Inflammatory macrophage (primary cell): Measurements from ENCODE around the gene CDK5RAP2.
A peak's percentile ranks its signal among the peaks of the same experiment; 100 is the strongest.

ENCODE experiments used
- DNase-seq, 2 donors: peaks; one replicate each; pipeline ENCODE4 v3.0.0-alpha.2; 2020 to 2022

The CDK5RAP2 gene

GRCh38 chr9:120378680-120379079, 201.3 kb downstream of the CDK5RAP2 start:
- no peak for DNase-seq

DNA sequence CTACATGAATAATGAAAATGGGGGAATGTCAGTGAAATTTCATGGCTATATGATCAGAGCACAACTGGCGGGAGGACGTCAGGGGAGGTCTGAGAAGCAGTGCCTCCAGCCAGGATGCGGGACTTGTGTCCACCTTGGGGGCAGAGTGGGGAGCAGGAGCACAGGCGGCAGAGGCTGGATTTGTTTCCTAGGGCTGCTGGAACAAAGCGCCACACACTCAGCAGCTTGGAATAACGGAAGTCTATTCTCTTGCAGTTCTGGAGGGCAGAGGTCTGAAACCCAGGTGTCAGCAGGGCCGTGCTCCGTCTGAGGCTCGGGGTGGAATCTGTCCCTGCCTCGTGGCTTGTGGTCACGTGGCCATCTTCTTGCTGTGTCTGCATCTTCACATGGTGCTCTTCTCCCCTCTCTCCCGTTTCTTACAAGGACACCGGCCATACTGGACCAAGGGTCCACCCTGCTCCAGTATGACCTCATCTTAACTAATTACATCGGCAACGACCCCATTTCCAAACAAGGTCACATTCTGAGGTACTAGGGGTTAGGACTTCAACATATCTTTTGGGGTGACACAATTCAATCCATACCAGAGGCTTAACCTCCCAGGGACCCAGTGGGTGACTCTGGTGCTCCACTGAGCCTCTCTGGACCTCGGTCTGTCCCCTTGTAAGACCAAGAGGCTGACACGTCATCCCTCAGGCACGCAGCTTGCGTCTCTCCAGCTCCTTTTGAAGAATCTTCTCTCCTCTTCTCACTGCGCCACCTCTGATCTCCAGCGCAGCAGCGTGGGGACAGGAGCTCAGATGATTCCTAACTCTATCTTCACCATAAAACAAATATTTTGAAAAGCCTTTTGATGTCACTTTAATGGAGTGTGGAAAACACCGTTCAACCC, 202.5 kb downstream of the CDK5RAP2 start:
- DNase-seq = no peak

GRCh38 chr9:120376101-120376500, 203.9 kb downstream of the CDK5RAP2 start:
- no peak for DNase-seq

DNA sequence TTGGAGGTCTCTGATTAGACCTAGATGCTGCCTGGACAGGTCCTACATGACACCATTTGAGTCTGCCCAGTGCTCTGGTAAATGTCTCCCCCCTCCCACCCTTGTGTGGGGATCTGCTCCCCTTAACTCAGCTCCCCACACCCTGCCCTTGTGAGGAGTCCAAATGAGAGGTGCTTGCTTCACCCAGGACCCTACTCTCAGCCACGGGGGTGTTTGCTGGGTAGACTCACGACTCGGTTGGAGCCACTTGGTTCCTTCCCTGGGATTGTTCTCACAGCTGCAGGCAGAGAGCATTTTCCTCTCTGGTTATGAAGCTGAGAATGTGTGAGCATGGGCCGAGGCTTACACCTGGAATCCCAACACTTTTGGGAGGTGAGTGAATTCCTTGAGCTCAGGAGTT, 204.7 kb downstream of the CDK5RAP2 start:
- no peak for DNase-seq

DNA sequence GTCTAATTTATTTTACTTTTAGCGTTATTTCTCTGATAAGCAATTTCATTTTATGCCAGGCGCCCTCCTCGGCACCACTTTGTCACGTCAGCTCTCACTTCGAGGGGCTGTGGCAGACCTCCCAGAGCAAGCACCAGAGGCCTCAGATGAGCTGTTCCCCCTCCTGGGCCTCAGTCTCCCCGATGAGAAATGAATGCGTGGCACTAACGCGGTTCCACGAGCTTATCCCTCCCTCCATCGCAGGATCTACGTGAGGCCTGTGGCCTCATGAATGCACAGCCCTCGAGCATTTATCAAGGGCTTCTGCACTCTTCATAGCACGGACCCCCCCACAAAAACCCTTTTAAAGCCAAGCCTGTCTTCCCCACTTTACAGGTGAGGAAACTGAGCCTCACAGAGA, 205.2 kb downstream of the CDK5RAP2 start:
- DNase-seq = no peak

DNA sequence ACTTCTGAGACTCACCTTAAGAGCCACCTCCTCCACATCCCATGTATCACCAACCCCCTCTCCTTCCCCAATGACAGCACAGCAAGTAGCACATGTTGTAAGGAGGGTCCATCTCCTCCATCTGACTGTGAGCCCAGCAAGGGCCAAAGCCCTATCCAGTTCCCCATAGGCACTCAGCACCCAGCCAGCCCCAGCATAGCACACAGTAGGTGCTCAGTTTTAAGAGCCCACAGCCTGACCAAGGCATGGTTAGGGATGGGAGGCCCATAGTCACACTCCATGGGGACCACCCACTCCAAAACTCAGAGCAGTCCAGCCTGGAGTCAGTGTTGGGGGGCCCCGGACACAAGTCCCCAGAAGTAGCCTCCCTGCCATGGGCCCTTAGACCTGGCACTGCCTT, 205.7 kb downstream of the CDK5RAP2 start:
- no peak for DNase-seq

- DNase-seq = no peak
These were observed 207.9 kb downstream of the CDK5RAP2 start for GRCh38 chr9:120372040-120372439.

DNA sequence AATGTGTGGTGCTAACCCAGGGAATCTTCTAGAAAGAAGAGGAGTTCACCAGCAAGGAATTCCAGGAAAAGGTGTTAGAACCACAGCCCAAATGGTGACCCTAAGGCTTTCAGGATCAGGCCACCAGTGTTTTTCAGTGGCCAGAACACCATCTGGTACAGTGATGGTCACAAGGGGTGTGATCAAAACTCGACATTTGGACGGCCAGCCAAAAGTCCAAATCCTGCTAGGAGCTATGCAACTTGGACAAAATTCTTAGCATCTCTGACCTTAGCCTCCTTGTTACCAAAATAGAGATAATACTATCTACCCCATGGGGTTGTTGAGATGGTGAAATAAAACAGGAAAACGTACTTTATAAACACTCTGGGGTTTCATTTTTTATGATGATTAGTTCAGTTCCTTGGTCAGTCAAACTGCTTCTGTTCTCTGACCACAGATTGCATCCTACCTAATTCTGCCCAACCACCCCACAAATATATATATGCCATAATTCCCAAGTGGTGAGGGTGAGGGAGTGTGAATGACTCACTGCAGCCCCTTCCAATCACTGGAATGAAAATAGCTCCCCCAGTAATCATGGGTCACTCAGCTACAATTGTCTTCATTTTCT, 210.3 kb downstream of the CDK5RAP2 start:
- DNase-seq = no peak

DNA sequence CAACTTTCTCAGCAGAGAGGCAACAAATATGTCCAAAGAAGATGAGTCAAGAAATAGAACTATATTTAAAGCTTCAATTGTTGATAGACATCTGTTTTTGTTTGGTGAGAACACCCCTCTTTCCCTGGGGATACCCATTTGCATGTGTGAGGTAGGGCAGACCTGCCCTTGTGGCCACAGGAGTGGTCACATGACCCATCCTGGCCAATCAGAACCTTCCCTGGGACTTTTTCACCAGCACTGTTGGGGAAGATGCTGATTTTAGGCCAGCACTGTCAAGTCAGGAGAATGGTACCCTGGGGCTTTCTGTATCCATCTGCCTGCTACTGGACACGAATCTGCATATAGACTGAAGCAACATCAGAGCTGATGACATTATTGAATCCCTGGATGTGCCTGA, 211.2 kb downstream of the CDK5RAP2 start:
- no peak for DNase-seq

DNA sequence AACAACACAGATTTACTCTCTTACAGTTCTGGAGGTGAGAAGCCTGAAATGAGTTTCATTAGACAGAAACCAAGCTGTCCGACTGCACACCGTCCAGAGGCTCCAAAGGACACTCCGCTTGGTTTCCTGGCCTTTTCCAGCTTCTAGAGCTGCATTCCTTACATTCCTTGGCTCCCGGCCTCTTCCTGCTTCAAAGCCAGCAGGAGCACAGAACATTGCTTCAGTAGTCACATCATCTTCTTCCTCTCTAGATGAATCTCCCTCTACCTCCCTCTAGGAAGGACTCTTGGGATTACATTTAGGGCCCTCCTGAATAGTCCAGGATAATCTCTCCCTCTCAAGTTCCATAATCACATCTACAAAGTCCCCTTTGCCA, 213.3 kb downstream of the CDK5RAP2 start:
- no peak for DNase-seq

- peak; percentile 9 to 19 for DNase-seq
These were observed 214.6 kb downstream of the CDK5RAP2 start for GRCh38 chr9:120365386-120365785.

- DNase-seq = no peak
These were observed 216.3 kb downstream of the CDK5RAP2 start for GRCh38 chr9:120363697-120364096.

GRCh38 chr9:120362446-120362845, 217.5 kb downstream of the CDK5RAP2 start:
- DNase-seq = no peak

- DNase-seq = no peak
These were observed 218.4 kb downstream of the CDK5RAP2 start for GRCh38 chr9:120361551-120361950.

DNA sequence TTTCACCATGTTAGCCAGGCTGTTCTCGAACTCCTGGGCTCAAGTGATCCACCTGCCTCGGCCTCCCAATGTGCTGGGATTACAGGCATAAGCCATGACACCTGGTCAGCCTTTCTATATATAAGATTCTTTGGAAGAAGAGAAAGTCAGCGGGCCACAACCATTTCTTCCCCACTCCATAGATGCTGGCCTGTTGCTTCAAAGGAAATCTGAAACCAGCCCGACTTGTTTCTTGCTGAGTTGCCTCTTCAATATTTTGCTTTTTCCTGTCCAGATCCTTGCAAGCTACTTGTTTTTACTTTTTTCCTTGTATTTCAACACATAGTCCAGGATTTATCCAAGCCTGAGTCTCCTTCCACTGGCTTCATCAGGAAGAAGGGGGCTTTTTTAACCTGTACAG, 219.5 kb downstream of the CDK5RAP2 start:
- no peak for DNase-seq

DNA sequence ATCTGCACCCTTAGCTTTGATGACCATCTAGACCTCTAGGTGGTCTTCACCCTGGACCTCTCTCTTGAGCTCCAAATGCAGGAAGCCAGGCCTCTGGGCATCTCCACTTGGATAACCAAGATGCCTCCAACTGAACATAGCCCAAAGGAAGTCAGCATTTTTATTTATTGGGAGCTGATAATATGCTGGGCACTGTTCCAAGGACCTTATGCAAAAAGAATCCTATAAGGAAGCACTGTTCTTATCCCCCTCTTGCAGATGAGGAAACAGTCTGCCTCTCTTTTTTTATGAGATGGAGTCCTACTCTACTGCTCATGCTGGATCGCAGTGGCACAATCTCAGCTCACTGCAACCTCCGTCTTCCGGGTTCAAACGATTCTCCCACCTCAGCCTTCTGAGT, 219.9 kb downstream of the CDK5RAP2 start:
- DNase-seq = no peak

DNA sequence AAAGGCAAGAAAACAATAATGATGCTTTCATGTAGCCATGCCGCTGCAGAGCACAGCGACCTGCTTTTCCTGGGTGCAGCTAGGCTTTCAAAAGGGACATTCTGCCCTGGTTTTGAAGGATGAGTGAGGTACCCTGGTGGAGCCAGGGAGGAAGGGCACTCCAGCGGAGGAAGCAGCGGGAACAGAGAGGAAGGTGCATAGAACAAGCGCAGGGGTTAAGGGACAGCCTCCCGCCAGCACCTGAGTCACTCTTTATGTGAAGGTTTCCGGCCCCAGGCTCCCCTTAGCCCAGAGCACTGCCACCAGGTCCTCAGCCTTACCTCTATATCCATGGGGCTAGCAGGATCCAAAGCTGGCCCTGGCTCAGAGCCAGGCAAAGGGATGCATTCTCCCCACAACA, 221.1 kb downstream of the CDK5RAP2 start:
- no peak for DNase-seq

DNA sequence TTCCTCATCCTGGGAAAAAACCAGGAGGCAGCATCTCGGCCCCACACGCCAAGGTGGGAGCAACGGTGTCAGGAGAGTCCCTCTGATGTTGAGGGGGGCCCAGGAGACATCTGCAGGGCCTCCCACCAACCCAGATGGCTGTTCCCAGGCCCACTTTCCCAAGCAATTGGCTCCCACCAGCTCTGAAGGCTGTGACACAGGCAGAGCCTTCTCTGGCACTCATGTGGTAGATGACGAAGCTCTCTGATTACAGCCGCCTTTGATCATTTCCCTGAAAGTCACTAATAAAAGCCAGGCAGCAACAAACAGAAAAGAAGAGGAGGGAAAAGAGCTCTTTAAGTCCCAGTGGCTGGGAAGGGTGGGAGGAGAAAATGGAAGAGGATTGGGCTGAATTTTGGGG, 226.5 kb downstream of the CDK5RAP2 start:
- DNase-seq = no peak

DNA sequence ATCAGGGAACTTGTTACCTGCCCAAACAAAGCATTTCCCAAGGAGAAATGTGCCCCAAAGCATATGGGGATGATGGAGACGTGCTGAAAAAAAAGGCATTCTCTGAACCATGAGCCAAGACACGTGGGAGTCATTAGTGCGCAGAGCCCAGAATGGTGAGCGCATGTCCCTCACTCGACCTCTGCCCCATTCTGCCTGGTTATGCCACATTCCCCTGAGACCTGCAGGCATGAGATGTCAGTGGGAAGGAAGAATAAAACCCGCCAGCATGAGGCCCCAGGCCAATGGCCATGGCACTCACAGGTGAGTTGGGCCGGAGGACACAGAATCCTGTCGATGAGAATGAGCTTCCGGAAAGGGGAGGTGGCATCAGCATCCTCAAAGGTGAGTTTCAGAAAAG, 228.9 kb downstream of the CDK5RAP2 start:
- no peak for DNase-seq

DNA sequence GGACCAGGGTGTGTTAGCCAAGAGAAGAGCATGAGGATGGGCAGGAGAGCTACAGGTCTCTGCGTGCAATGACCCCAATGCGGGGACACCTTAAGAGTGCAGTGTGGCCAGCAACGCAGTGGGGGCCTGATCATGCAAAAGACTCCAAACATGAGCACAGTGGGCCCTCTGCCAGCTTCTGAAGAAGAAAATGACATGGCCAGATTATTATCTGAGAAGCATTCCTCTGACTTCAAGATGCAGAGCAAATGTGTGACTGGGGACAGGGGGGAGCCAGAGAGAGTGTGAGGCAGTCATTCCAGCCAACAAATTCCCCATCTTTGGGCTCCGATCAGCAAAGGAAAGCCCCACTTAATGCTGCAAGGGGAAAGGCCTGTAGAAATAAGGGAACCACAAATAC, 229.4 kb downstream of the CDK5RAP2 start:
- no peak for DNase-seq

DNA sequence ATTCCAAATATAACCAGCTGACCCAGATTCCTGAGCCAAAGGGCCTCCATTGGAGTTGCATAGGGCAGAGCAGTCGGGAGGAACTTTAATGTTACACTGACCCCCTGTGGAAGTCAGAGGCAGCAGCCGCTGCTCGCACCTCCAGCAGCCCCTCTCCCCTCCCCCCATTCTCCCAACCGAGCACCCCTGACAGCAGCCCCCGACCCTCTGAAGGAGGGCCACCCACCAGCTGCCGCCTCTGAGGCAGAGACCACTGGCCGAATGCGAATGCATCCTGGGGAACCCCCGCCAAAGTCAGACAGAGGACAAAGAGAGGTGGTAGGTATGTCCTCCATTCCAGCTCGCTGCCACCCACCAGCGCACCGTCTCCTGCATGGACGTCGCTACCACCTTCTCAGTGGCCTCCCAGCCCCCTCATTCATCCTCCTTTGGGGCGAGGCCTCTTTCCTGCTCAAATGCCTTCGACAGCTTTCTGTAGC, 231.0 kb downstream of the CDK5RAP2 start:
- DNase-seq = peak; percentile 8 to 36

- DNase-seq = no peak
These were observed 234.6 kb downstream of the CDK5RAP2 start for GRCh38 chr9:120345379-120345778.

GRCh38 chr9:120344230-120344629, 235.7 kb downstream of the CDK5RAP2 start:
- no peak for DNase-seq

- DNase-seq = no peak
These were observed 236.6 kb downstream of the CDK5RAP2 start for GRCh38 chr9:120343416-120343815.
